OCI-LY7 (cell line): ENCODE data around the gene COL9A3. TPM values are rescaled to one million over a fixed set of nuclear protein-coding genes. Genes with fewer than 3 reads are reported as not detected.

Experiments
- BruUV-seq: library from RNA; stranded (reverse); fragments of 400-500 nt; replicated peaks from 2 replicates; lab custom pipeline; 2021; lab: Mats Ljungman, UMichigan
- CTCF ChIA-PET: fragments of 300-600 bp; sonication (Branson Sonifier 250); formaldehyde crosslinking; loops from one replicate; lab custom pipeline; 2022; ENCODE audit warnings: antibody characterized with exemption; ENCODE audit not compliant: unreplicated experiment; lab: Charles Lee
- POLR2A ChIA-PET: fragments of 300-600 bp; sonication (Branson Sonifier 250); formaldehyde crosslinking; loops from one replicate; lab custom pipeline; 2022; ENCODE audit warnings: antibody characterized with exemption; lab: Charles Lee
- DNase-seq: peaks from one replicate; pipeline ENCODE4 v3.0.0-alpha.2; 2015; ENCODE audit warnings: low spot score
- H2AFZ ChIP-seq: fragments of 200-600 bp; sonication (generic), shearing (Covaris generic); 2 replicates; pipeline ENCODE4 v1.6.1; 2014; ENCODE audit warnings: mild to moderate bottlenecking, antibody characterized with exemption, low read length, moderate library complexity
- H3K27ac ChIP-seq: fragments of 200-600 bp; sonication (generic); 2 replicates; pipeline ENCODE4 v1.5.1; 2014; ENCODE audit warnings: mixed run types, low read depth, mild to moderate bottlenecking, moderate library complexity, low read length, inconsistent platforms; ENCODE audit not compliant: poor library complexity, severe bottlenecking
- H3K36me3 ChIP-seq: fragments of 200-600 bp; sonication (generic); 2 replicates; pipeline ENCODE4 v1.6.1; 2014; ENCODE audit warnings: mild to moderate bottlenecking, antibody characterized with exemption, low read length, moderate library complexity, mixed read lengths; ENCODE audit not compliant: insufficient read depth
- H3K4me1 ChIP-seq: fragments of 200-600 bp; sonication (generic); 2 replicates; pipeline ENCODE4 v1.5.1; 2014; ENCODE audit warnings: mild to moderate bottlenecking, low read length; ENCODE audit not compliant: insufficient read depth, poor library complexity, severe bottlenecking
- H3K4me2 ChIP-seq: fragments of 200-600 bp; sonication (generic); 2 replicates; pipeline ENCODE4 v1.6.1; 2014; ENCODE audit warnings: mild to moderate bottlenecking, low read length
- H3K4me3 ChIP-seq: fragments of 200-600 bp; sonication (generic); 2 replicates; pipeline ENCODE4 v1.5.1; 2014; ENCODE audit warnings: mild to moderate bottlenecking, low read depth, low read length; ENCODE audit not compliant: poor library complexity, severe bottlenecking
- H3K79me2 ChIP-seq: fragments of 200-600 bp; sonication (generic); 2 replicates; pipeline ENCODE4 v1.6.1; 2016; ENCODE audit warnings: low read depth, mild to moderate bottlenecking, low read length, moderate library complexity, mixed read lengths; ENCODE audit not compliant: insufficient read depth
- H3K9me2 ChIP-seq: fragments of 200-600 bp; sonication (generic); 2 replicates; pipeline ENCODE4 v1.6.1; 2016; ENCODE audit warnings: mild to moderate bottlenecking, low read length, mixed read lengths; ENCODE audit not compliant: insufficient read depth
- H3K9me3 ChIP-seq: fragments of 200-600 bp; sonication (generic); 2 replicates; pipeline ENCODE4 v1.6.1; 2014; ENCODE audit warnings: mild to moderate bottlenecking, mixed run types, low read length, mixed read lengths
- H4K20me1 ChIP-seq: fragments of 200-600 bp; sonication (generic); 2 replicates; pipeline ENCODE4 v1.6.1; 2014; ENCODE audit warnings: mild to moderate bottlenecking, antibody characterized with exemption, low read length, moderate library complexity, mixed read lengths; ENCODE audit not compliant: insufficient read depth
- CTCF ChIP-seq: fragments of 200-600 bp; sonication (generic); conservative IDR thresholded peaks from 2 replicates; pipeline ENCODE4 v1.5.1; 2014; ENCODE audit warnings: mild to moderate bottlenecking, antibody characterized with exemption, low read length, moderate library complexity, mixed read lengths
- EZH2phosphoT487 ChIP-seq: fragments of 200-600 bp; sonication (generic); IDR thresholded peaks from 2 replicates; pipeline ENCODE4 v1.6.1; 2018; ENCODE audit warnings: low read depth, borderline replicate concordance, mild to moderate bottlenecking, mixed run types, antibody characterized with exemption, low read length, moderate library complexity, mixed read lengths
- intact Hi-C: fragments of 100-400 bp; cut with micrococcal nuclease; formaldehyde crosslinking; loops from one replicate; pipeline ENCODE4 v1.10.0; 2022; ENCODE audit not compliant: unreplicated experiment
- total RNA-seq, 2 experiments: library from RNA; depleted of rRNA in 1 of 2; stranded (reverse); fragments of >200 nt in 1 of 2; shearing (Covaris generic) in 1 of 2; gene quantifications; 2 replicates each; pipeline ENCODE4 v1.2.3, GENCODE V29; 2014 to 2022

The COL9A3 gene
- total RNA-seq, 2 experiments from 2014 or later, result 1.7 to 5.2 TPM

- CTCF ChIA-PET, result no interaction called here
- TF ChIP-seq EZH2phosphoT487 (no peak), CTCF (no peak)
- no peak overlapping the region for H3K4me2 ChIP-seq
- no peak overlapping the region for H3K27ac ChIP-seq
- BruUV-seq, result no TSS peak
- intact Hi-C loops, result no loop called here
- H3K9me3 ChIP-seq, result no peaks in the 10 kb centered on the region
- POLR2A ChIA-PET, result no interaction called here
- no peak for DNase-seq
- no peaks in the 10 kb centered on the region for H3K9me2 ChIP-seq
- H4K20me1 ChIP-seq, result no peaks in the 10 kb centered on the region
- H3K4me1 ChIP-seq, result peaks cover 25% of the 10 kb centered on the region
- peaks cover 24% of the 10 kb centered on the region for H3K79me2 ChIP-seq
- H3K4me3 ChIP-seq, result no peak overlapping the region
- H3K36me3 ChIP-seq, result peaks cover 72% of the 10 kb centered on the region
- H2AFZ ChIP-seq, result no peak overlapping the region
Observed at GRCh38 chr20:62809530-62810428, 7.1 kb upstream of the COL9A3 start.

GRCh38 chr20:62811320-62811719, 5.5 kb upstream of the COL9A3 start:
- Histone ChIP-seq H3K27ac (no peak overlapping the region), H3K9me3 (no peaks in the 10 kb centered on the region), H3K9me2 (no peaks in the 10 kb centered on the region), H3K4me1 (peaks cover 19% of the 10 kb centered on the region), H3K36me3 (peaks cover 69% of the 10 kb centered on the region), H3K4me2 (no peak overlapping the region), H3K79me2 (peaks cover 8% of the 10 kb centered on the region), H4K20me1 (no peaks in the 10 kb centered on the region), H3K4me3 (no peak overlapping the region), H2AFZ (no peak overlapping the region)
- CTCF ChIA-PET, result no interaction called here
- POLR2A ChIA-PET, result no interaction called here
- no peak for DNase-seq
- TF ChIP-seq CTCF (no peak), EZH2phosphoT487 (no peak)
- intact Hi-C loops, result no loop called here
- BruUV-seq, result no TSS peak

- no peaks in the 10 kb centered on the region for H3K9me3 ChIP-seq
- BruUV-seq, result no TSS peak
- H3K27ac ChIP-seq, result no peak overlapping the region
- CTCF ChIA-PET, result no interaction called here
- intact Hi-C loops, result no loop called here
- H3K9me2 ChIP-seq, result no peaks in the 10 kb centered on the region
- peaks cover 4% of the 10 kb centered on the region; the same call in 1 of the 2 replicates for H3K79me2 ChIP-seq
- no peak for DNase-seq
- TF ChIP-seq CTCF, result no peak
- TF ChIP-seq EZH2phosphoT487, result no peak
- no peak overlapping the region for H3K4me2 ChIP-seq
- no peak overlapping the region for H3K4me3 ChIP-seq
- no peak overlapping the region for H2AFZ ChIP-seq
- peaks cover 15% of the 10 kb centered on the region for H3K4me1 ChIP-seq
- H3K36me3 ChIP-seq, result peaks cover 65% of the 10 kb centered on the region
- no peaks in the 10 kb centered on the region for H4K20me1 ChIP-seq
- POLR2A ChIA-PET, result no interaction called here
Observed at GRCh38 chr20:62811720-62812119, 5.1 kb upstream of the COL9A3 start.
